Measurements from ENCODE around the gene PSME1. TPM values are rescaled to one million over a fixed set of nuclear protein-coding genes. Genes with fewer than 3 reads are reported as not detected.

The PSME1 gene
- total and polyA plus RNA-seq, 2 of the 4 experiments (the other 2 are of a cell fraction) = 42.8 to 106 TPM

DNA sequence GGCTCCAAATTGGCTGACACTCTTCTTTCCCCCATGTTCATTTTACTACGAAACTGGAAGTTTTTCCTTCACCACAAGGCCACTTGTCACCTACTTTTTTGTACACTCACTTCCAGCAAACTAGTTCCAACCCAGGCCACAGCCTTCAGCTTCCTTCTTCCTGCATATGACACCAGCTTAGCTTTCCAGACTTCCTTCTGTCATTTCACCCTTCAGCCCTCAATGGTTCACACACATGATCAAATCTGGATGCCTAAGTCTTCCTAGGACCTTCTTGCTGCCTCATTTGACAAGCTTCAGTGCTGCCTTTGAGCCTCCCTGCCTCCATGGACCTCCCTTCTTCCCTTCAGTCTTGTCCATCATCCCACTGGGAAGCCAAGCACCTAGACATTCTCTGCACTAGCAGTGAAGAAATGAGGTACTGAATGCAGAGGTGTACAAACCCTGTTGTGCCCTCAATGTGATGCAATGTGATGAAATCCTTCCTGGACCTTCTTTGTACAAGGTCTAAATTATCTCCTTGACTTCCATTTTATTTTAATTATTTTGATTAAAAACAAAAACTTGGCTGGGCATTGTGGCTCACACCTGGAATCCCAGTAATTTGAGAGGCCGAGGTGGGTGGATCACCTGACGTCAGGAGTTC lies 31.6 kb downstream of the PSME1 start:
- no peak overlapping the region for H2BK20ac ChIP-seq (ENCODE audit: low read depth, low read length)
- peaks cover 5% of the 10 kb centered on the region; the same call in 1 of the 2 replicates for H3K9me1 ChIP-seq (ENCODE audit: insufficient read depth, low read length)
- dilution Hi-C loops (cut with HindIII; ENCODE audit: low sequenced_read_pairs, unreplicated experiment) = no loop called here
- no peaks in the 10 kb centered on the region for H3K9me3 ChIP-seq (ENCODE audit: control insufficient read depth, insufficient read depth, low read length)
- H2BK120ac ChIP-seq (ENCODE audit: low read depth, low read length) = no peak overlapping the region
- TF ChIP-seq MAFK (IDR thresholded peaks at IDR 0.05; ENCODE audit: low read depth, low read length) (no peak), CEBPB (IDR thresholded peaks at IDR 0.05; ENCODE audit: low read depth, low read length) (0 out of 2 replicates have a peak, but pooled peaks have one; percentile 46)
- no peak overlapping the region for H4K91ac ChIP-seq (ENCODE audit: insufficient read depth, low read depth, low read length)
- no peak overlapping the region for H3K14ac ChIP-seq (replicated peaks; ENCODE audit: low read depth, low read length)
- WGBS, 2 experiments (ENCODE audit: extremely low coverage in 2 of 2, insufficient read length in 1 of 2) = 100% methylated on average over 1 of the region's 3 CpGs; no CpG with 5 or more reads in 1 of the 2 experiments
- H3K27me3 ChIP-seq (ENCODE audit: control insufficient read depth, insufficient read depth, low read length) = no peaks in the 10 kb centered on the region
- in situ Hi-C loops (cut with MboI; ENCODE audit: low sequenced_read_pairs) = no loop called here
- H3K4me3 ChIP-seq (ENCODE audit: insufficient read depth, low read depth, low read length) = no peak overlapping the region
- CTCF ChIA-PET = no interaction called here
- no peak overlapping the region for H2BK5ac ChIP-seq (ENCODE audit: low read depth, low read length, poor library complexity, severe bottlenecking)
- no peak overlapping the region for H4K5ac ChIP-seq (ENCODE audit: low read depth, low read length)
- POLR2A ChIA-PET (ENCODE audit: unreplicated experiment) = no interaction called here
- no peak overlapping the region for H3K4ac ChIP-seq (ENCODE audit: low read depth, low read length)
- no peak overlapping the region for H3K4me2 ChIP-seq (ENCODE audit: low read depth, low read length)
- H3K56ac ChIP-seq (ENCODE audit: extremely low read depth, insufficient read depth, low read length) = no peak overlapping the region
- no peak overlapping the region for H3K27ac ChIP-seq (ENCODE audit: insufficient read depth, low read length)
- intact Hi-C loops (cut with micrococcal nuclease) = no loop called here
- no peak for ATAC-seq (ENCODE audit: low read depth)
- H3K36me3 ChIP-seq (ENCODE audit: control insufficient read depth, insufficient read depth, low read length) = peaks cover 55% of the 10 kb centered on the region
- H3K79me1 ChIP-seq (ENCODE audit: low read depth in 1 of 2, low read length in 2 of 2) = peaks cover 6 to 25% of the 10 kb centered on the region in 2 experiments; a peak in 3 of 4 replicates
- H2AFZ ChIP-seq (replicated peaks; ENCODE audit: low read length, poor library complexity) = no peak overlapping the region
- no peak overlapping the region for H3K23ac ChIP-seq (ENCODE audit: low read depth, low read length)
- H2AK9ac ChIP-seq (replicated peaks; ENCODE audit: low read depth, low read length, poor library complexity) = no peak overlapping the region
- H2BK15ac ChIP-seq (ENCODE audit: low read depth, low read length) = no peak overlapping the region
- H3K9ac ChIP-seq (ENCODE audit: low read depth, low read length) = no peak overlapping the region
- H2AK5ac ChIP-seq (ENCODE audit: low read depth, low read length) = no peak overlapping the region
- H3K18ac ChIP-seq (ENCODE audit: low read depth, low read length) = no peak overlapping the region
- no TSS peak for BruUV-seq (replicated peaks)
- no peaks in the 10 kb centered on the region for H3K4me1 ChIP-seq (ENCODE audit: control insufficient read depth, insufficient read depth, low read length)
- no peak for DNase-seq
- H4K20me1 ChIP-seq (ENCODE audit: insufficient read depth, low read length) = no peaks in the 10 kb centered on the region
- no peak overlapping the region for H4K8ac ChIP-seq (ENCODE audit: low read depth in 2 of 2, low read length in 2 of 2)

Data from IMR-90 (cell line).